Subcutaneous abdominal adipose tissue (tissue), 5 donors: Measurements from ENCODE around the gene STX10.

Source experiments
- H3K27ac ChIP-seq: one replicate; pipeline ENCODE4 v1.7.0; 2013; ENCODE audit warnings: low read depth, mild to moderate bottlenecking, inconsistent platforms, low read length, moderate library complexity
- H3K27me3 ChIP-seq, 5 donors: one replicate each; pipeline ENCODE4 v1.7.0; 2013; ENCODE audit warnings: low read length in 5 of 5, inconsistent platforms in 1 of 5; ENCODE audit not compliant: control insufficient read depth in 5 of 5, insufficient read depth in 4 of 5
- H3K36me3 ChIP-seq, 5 donors: one replicate each; pipeline ENCODE4 v1.7.0; 2013; ENCODE audit warnings: low read length in 5 of 5; ENCODE audit not compliant: control insufficient read depth in 5 of 5, insufficient read depth in 5 of 5
- H3K4me1 ChIP-seq, 5 donors: one replicate each; pipeline ENCODE4 v1.7.0; 2013; ENCODE audit warnings: low read length in 5 of 5, mild to moderate bottlenecking in 3 of 5, moderate library complexity in 1 of 5; ENCODE audit not compliant: control insufficient read depth in 5 of 5, insufficient read depth in 5 of 5
- H3K4me3 ChIP-seq, 5 donors: one replicate each; pipeline ENCODE4 v1.7.0; 2013; ENCODE audit warnings: low read length in 5 of 5, low read depth in 1 of 5
- H3K9ac ChIP-seq, 5 donors: one replicate each; pipeline ENCODE4 v1.7.0; 2013; ENCODE audit warnings: low read length in 5 of 5, mild to moderate bottlenecking in 4 of 5, moderate library complexity in 3 of 5
- H3K9me3 ChIP-seq, 5 donors: one replicate each; pipeline ENCODE4 v1.7.0; 2013; ENCODE audit warnings: low read length in 5 of 5; ENCODE audit not compliant: control insufficient read depth in 5 of 5
- donor health status: healthy.
- donor health status: healthy.
- donor health status: healthy.
- donor health status: healthy.
- donor health status: healthy.

Gene STX10

DNA sequence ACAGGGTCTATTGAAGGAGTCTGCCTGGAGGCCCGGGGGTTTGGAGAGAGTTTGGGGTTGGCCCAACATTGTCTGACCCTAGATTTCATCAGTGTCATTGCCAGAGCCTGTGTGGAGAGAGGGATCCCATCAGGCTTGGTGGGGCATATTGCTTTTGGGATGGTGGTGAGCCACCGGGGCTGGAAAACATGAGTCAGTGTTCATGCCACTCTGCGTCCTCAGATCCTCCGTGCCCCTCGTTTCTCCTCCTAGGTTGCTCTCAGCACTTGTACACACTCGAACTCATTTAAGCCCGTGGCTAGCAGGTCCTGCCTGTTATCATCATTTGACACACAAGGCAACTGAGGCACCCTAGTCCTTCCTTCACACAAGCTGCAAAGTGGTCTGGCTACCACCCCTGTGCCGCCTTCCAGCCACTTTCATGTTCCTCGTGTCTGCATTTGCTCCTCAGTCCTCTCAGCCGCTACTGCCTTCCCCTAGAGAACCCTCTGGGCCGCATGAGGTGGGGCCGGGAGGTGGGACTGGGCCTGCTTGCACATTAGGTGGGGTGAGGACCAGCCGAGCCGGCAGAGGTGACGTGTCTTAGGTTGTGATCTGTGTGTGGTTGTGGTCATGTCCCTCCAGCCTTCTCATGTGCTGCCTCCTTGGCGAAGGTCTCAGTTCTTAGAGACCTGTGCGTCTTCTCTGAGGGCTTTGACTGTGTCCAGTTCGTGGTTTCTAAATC lies 28.5 kb downstream of the STX10 start:
- Histone ChIP-seq H3K9me3 (no peaks in the 10 kb centered on the region), H3K4me3 (no peak overlapping the region), H3K4me1 (peaks cover 11 to 36% (median 32%) of the 10 kb centered on the region in 5 donors), H3K27ac (no peak overlapping the region), H3K9ac (no peak overlapping the region), H3K36me3 (peaks cover 0 to 15% (median 8%) of the 10 kb centered on the region in 5 donors), H3K27me3 (no peaks in the 10 kb centered on the region)

DNA sequence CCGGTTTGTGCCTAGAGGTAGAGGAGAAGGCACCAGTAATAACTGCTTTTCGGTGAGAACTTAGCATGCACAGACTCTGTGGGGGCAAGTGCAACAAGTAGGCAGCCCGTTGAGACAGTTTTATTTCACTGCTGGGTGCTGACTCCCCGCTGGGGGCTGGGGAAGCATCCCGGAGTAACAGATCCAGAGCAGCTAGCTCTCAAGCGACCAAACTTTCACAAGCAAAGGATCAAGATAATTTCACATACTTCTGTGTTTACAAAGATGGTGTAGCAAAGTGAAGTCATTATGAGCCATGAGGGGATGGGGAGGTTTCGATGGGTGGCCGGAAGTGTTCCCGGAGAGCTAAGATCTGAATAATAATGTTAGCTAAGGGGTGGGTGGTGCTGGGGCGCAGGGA lies 29.4 kb downstream of the STX10 start:
- no peaks in the 10 kb centered on the region for H3K27me3 ChIP-seq
- peak overlapping the region in 1 of 5 donors; percentile 35 for H3K4me3 ChIP-seq
- H3K4me1 ChIP-seq: peaks cover 11 to 45% (median 40%) of the 10 kb centered on the region in 5 donors
- H3K36me3 ChIP-seq: peaks cover 0 to 10% (median 4%) of the 10 kb centered on the region in 5 donors
- no peak overlapping the region for H3K27ac ChIP-seq
- H3K9me3 ChIP-seq: no peaks in the 10 kb centered on the region
- peak overlapping the region in 2 of 5 donors; percentile 76 to 94 for H3K9ac ChIP-seq

DNA sequence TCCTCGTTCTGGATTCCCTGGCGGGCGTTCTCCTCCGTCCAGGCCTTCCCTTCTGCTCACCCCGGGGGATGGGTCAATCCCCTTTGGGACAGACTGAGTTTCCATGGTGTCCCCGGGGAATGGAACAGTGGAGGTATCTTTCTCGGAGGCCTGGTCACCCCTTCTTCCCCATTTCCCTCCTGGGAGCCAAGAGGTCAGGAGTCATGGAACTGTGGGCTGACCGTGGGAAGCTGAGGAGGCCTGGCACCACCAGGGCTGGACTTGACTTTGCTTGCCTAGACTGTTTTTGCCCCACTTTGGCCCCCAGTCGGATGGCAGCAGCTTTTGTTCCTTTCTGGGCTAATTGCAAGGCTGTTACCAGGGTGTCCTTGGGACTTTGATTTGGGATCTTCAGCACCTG lies 30.1 kb downstream of the STX10 start:
- Histone ChIP-seq H3K4me1 (peaks cover 14 to 52% (median 47%) of the 10 kb centered on the region in 5 donors), H3K36me3 (peaks cover 0 to 13% (median 6%) of the 10 kb centered on the region in 5 donors), H3K27ac (no peak overlapping the region), H3K4me3 (peak overlapping the region in 1 of 5 donors; percentile 99), H3K9me3 (no peaks in the 10 kb centered on the region), H3K27me3 (no peaks in the 10 kb centered on the region), H3K9ac (peak overlapping the region in 3 of 5 donors; percentile 76 to 94 (median 87))

DNA sequence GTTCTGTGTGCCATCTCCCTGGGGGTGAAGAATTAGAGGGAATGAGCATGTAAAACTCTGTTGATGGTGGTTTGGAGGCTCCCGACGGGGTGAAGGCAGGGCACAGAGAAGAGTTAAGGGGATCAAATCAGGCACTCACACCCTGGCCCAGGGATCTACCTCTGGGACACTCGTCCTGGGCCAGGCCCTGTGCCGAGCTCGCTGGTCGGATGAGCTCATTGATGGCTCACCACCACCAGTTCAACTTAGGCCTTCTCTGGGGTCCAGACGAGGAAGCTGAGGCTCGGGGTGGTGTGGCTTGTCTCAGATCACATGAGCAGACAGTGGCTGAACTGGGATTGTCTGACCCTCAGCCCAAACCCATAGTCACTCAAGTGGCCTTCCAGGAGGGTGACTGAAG lies 30.5 kb downstream of the STX10 start:
- peak overlapping the region in 4 of 5 donors; percentile 70 to 99 (median 85) for H3K4me3 ChIP-seq
- H3K9ac ChIP-seq: peak overlapping the region; percentile 12 to 94 (median 76)
- peaks cover 14 to 52% (median 47%) of the 10 kb centered on the region in 5 donors for H3K4me1 ChIP-seq
- peaks cover 0 to 16% (median 6%) of the 10 kb centered on the region in 5 donors for H3K36me3 ChIP-seq
- H3K9me3 ChIP-seq: no peaks in the 10 kb centered on the region
- peak overlapping the region; percentile 11 for H3K27ac ChIP-seq
- H3K27me3 ChIP-seq: no peaks in the 10 kb centered on the region

GRCh38 chr19:13118424-13119193 lies 31.6 kb downstream of the STX10 start:
- Histone ChIP-seq H3K27me3 (no peaks in the 10 kb centered on the region), H3K4me1 (peaks cover 14 to 52% (median 47%) of the 10 kb centered on the region in 5 donors), H3K27ac (no peak overlapping the region), H3K4me3 (peak overlapping the region; percentile 70 to 99 (median 82)), H3K9ac (peak overlapping the region; percentile 44 to 94 (median 84)), H3K9me3 (no peaks in the 10 kb centered on the region), H3K36me3 (peaks cover 0 to 15% (median 6%) of the 10 kb centered on the region in 5 donors)

GRCh38 chr19:13117772-13118423 lies 32.3 kb downstream of the STX10 start, which contains the start of gene NACC1:
NACC1 (plus strand) TSS chr19:13118264; CDS start chr19:13135208, 16,944 bp downstream.
- Histone ChIP-seq H3K4me1 (peaks cover 14 to 52% (median 47%) of the 10 kb centered on the region in 5 donors), H3K9ac (peak within 1 kb of the TSS; percentile 44 to 98 (median 84)), H3K27ac (peak within 1 kb of the TSS; percentile 79), H3K9me3 (no peaks in the 10 kb centered on the region), H3K4me3 (peak within 1 kb of the TSS; percentile 73 to 99 (median 96)), H3K27me3 (no peaks in the 10 kb centered on the region), H3K36me3 (peaks cover 0 to 15% (median 7%) of the 10 kb centered on the region in 5 donors)

- peak overlapping the region; percentile 1 to 98 (median 28) for H3K9ac ChIP-seq
- H3K27me3 ChIP-seq: no peaks in the 10 kb centered on the region
- no peaks in the 10 kb centered on the region for H3K9me3 ChIP-seq
- H3K36me3 ChIP-seq: peaks cover 0 to 22% (median 13%) of the 10 kb centered on the region in 5 donors
- H3K27ac ChIP-seq: peak overlapping the region; percentile 79
- peaks cover 14 to 52% (median 47%) of the 10 kb centered on the region in 5 donors for H3K4me1 ChIP-seq
- peak overlapping the region; percentile 69 to 99 (median 96) for H3K4me3 ChIP-seq
These were observed 32.9 kb downstream of the STX10 start for GRCh38 chr19:13117176-13117771.

DNA sequence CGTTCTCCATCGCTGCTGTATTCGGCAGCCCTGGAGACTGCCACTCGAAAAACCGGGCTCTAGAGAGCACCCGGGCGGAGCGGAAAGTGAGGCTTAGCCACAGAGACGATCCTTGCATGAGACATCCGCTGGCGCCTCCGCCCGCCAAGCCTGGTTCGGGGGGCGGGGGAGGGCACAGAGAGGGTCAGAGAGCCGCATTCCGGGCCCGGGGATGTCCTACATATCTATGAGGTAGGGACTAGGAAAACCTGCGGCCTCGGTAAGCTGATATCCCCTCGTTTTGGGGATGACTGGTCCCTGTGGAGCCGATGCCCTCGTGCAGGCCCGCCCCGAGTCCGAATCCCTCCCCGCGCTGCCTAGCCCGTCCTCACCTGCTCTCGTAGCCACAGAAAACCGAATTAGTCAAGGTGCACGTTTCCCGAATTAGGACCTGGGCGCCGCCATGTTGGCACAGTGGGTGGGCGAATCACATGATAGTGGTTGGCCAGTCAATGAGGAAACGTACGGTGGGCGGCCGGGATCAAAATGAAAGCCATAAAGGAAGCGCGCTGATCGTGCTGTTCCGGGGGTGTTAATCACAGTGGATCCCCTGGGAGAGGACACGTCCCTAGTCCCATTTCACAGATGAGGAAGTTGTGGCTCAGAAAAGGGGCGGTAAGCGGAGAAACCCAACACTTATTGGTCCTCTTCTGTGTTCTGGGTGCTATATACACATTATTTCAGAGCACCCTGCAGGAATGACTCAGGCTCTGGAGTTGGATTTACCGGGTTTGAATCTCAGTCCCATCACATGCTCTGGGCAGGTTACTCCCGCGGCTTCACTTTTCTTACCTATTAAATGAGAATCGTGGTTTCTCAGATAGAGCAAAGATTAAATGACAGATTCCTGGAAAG lies 33.6 kb downstream of the STX10 start, which contains the start of gene TRMT1:
TRMT1 (minus strand) TSS at position 459 of the 894 bp plus-strand sequence; CDS start at position 118, 341 bp downstream.
- Histone ChIP-seq H3K4me3 (peak within 1 kb of the TSS; percentile 69 to 99 (median 96)), H3K9ac (peak within 1 kb of the TSS; percentile 66 to 98 (median 95)), H3K4me1 (peaks cover 14 to 52% (median 47%) of the 10 kb centered on the region in 5 donors), H3K27me3 (no peaks in the 10 kb centered on the region), H3K27ac (peak within 1 kb of the TSS; percentile 79), H3K36me3 (peaks cover 0 to 21% (median 10%) of the 10 kb centered on the region in 5 donors), H3K9me3 (no peaks in the 10 kb centered on the region)
